ENCODE data around the gene TTC7B. TPM values are rescaled to one million over a fixed set of nuclear protein-coding genes. Genes with fewer than 3 reads are reported as not detected.

The TTC7B gene
- total and polyA plus RNA-seq, 10 of the 15 experiments (the other 5 are each of a cell fraction or from before 2014, with no cell fraction given): under 0.01 to 1.1 (median 0.26) TPM; not detected in 2

DNA sequence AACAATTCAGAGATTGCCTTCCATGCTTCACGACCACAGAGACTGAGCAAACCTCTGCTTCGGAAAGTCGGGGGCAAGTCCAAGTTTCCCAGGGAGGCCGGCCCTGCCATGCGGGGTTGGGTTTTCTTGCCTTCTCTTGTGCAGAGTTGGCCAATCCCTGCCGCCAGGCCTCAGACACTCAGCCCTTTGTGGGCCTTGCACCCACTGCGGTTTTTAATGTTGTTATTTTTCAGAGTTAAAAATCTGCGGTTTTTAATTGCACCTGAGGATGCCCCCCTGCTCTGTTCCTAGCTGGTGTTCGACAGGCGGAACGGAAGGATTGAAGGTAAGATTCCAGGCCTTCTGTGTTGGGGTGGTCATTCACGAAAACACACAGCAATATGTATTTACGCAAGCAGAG lies 310.7 kb downstream of the TTC7B start (continued):
- TF ChIP-seq, protein P1, sequence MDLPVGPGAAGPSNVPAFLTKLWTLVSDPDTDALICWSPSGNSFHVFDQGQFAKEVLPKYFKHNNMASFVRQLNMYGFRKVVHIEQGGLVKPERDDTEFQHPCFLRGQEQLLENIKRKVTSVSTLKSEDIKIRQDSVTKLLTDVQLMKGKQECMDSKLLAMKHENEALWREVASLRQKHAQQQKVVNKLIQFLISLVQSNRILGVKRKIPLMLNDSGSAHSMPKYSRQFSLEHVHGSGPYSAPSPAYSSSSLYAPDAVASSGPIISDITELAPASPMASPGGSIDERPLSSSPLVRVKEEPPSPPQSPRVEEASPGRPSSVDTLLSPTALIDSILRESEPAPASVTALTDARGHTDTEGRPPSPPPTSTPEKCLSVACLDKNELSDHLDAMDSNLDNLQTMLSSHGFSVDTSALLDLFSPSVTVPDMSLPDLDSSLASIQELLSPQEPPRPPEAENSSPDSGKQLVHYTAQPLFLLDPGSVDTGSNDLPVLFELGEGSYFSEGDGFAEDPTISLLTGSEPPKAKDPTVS (IDR thresholded peaks at IDR 0.05; ENCODE audit: low read depth, low read length): no peak
- TF ChIP-seq NR2C2 (IDR thresholded peaks at IDR 0.05; ENCODE audit: borderline replicate concordance, control insufficient read depth, insufficient read length, low read depth): no peak
- TF ChIP-seq CHD4 (IDR thresholded peaks at IDR 0.05): no peak
- TF ChIP-seq HDGF (IDR thresholded peaks at IDR 0.05): no peak
- no peak for TF ChIP-seq ZBED1 (IDR thresholded peaks at IDR 0.05; ENCODE audit: borderline replicate concordance)
- TF ChIP-seq SMAD1 (IDR thresholded peaks at IDR 0.05; ENCODE audit: low read depth, partially characterized antibody): no peak
- TF ChIP-seq RB1 (IDR thresholded peaks at IDR 0.05; ENCODE audit: borderline replicate concordance): no peak
- TF ChIP-seq, protein P2, sequence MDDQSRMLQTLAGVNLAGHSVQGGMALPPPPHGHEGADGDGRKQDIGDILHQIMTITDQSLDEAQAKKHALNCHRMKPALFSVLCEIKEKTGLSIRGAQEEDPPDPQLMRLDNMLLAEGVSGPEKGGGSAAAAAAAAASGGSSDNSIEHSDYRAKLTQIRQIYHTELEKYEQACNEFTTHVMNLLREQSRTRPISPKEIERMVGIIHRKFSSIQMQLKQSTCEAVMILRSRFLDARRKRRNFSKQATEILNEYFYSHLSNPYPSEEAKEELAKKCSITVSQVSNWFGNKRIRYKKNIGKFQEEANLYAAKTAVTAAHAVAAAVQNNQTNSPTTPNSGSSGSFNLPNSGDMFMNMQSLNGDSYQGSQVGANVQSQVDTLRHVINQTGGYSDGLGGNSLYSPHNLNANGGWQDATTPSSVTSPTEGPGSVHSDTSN (IDR thresholded peaks at IDR 0.05; ENCODE audit: insufficient replicate concordance, low read depth, low read length): no peak
- no peak for TF ChIP-seq NR2C1 (IDR thresholded peaks at IDR 0.05)
- TF ChIP-seq GABPA (IDR thresholded peaks at IDR 0.05; ENCODE audit: low read depth): no peak

DNA sequence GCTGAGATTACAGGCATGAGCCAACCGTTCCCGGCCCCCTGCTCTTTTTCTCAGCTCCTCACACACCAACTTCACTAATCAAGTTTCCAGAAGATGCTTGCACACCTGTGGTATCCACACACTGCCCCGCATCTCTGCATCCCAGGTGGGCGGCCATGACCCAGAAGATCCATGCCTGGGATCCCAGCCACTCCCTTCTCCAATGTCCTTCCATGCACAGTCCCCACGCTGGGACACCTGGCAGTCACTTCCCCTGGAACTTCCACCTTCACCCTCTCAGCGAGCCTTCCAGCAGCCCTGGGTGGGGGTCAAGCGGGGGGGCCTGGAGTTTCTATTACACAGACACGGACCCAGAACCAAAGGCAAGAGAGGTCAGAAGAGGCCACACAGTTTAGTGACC lies 311.6 kb downstream of the TTC7B start:
- Histone ChIP-seq H3K9ac (ENCODE audit: control insufficient read depth, insufficient read depth, low read length) (no peak overlapping the region), H3K4me1 (ENCODE audit: control insufficient read depth, insufficient read depth, low read length) (no peaks in the 10 kb centered on the region), H3K4me2 (ENCODE audit: control insufficient read depth, insufficient read depth) (no peak overlapping the region), H2AFZ (ENCODE audit: control insufficient read depth, low read depth, low read length) (no peak overlapping the region), H3K27me3 (replicated peaks in 1 of 2; ENCODE audit: control insufficient read depth in 2 of 2, insufficient read depth in 2 of 2, low read length in 1 of 2) (no peaks in the 10 kb centered on the region; a peak in 2 of 4 replicates), H4K20me1 (ENCODE audit: control insufficient read depth, insufficient read depth) (no peaks in the 10 kb centered on the region), H3K27ac (ENCODE audit: control insufficient read depth, insufficient read depth) (no peak overlapping the region), H3K79me2 (ENCODE audit: control insufficient read depth, insufficient read depth, low read length) (no peaks in the 10 kb centered on the region), H3K4me3 (no peak overlapping the region), H3K36me3 (ENCODE audit: control insufficient read depth in 2 of 2, insufficient read depth in 2 of 2, low read length in 1 of 2) (no peaks in the 10 kb centered on the region), H3K9me3 (replicated peaks; ENCODE audit: control insufficient read depth, insufficient read depth, low read length) (no peaks in the 10 kb centered on the region)
- no peak for FAIRE-seq
- in situ Hi-C loops (cut with MboI) (no loop called here), intact Hi-C loops (cut with micrococcal nuclease; ENCODE audit: unreplicated experiment) (no loop called here)
- no peak for ATAC-seq
- DNase-seq (ENCODE audit: low read depth, low spot score): no peak
- CTCF ChIA-PET: no interaction called here
- RAD21 ChIA-PET (ENCODE audit: unreplicated experiment): no interaction called here
- WGBS (ENCODE audit: insufficient coverage, insufficient replicate concordance, low lambda C conversion rate, missing lambda C conversion rate): 39% methylated on average over 8 of the region's 8 CpGs
- no TSS peak for BruUV-seq (replicated peaks)
- SMC1A ChIA-PET (ENCODE audit: uncharacterized antibody, unreplicated experiment): no interaction called here
- POLR2A ChIA-PET: no interaction called here
- no peak for TF ChIP-seq SMAD1 (IDR thresholded peaks at IDR 0.05; ENCODE audit: low read depth, partially characterized antibody)
- no peak for TF ChIP-seq SUPT20H (IDR thresholded peaks at IDR 0.05; ENCODE audit: borderline replicate concordance, control insufficient read depth, low read depth, low read length)
- no peak for TF ChIP-seq NFYB (IDR thresholded peaks at IDR 0.05; ENCODE audit: insufficient read depth, low read depth, low read length)
- TF ChIP-seq, protein P3, sequence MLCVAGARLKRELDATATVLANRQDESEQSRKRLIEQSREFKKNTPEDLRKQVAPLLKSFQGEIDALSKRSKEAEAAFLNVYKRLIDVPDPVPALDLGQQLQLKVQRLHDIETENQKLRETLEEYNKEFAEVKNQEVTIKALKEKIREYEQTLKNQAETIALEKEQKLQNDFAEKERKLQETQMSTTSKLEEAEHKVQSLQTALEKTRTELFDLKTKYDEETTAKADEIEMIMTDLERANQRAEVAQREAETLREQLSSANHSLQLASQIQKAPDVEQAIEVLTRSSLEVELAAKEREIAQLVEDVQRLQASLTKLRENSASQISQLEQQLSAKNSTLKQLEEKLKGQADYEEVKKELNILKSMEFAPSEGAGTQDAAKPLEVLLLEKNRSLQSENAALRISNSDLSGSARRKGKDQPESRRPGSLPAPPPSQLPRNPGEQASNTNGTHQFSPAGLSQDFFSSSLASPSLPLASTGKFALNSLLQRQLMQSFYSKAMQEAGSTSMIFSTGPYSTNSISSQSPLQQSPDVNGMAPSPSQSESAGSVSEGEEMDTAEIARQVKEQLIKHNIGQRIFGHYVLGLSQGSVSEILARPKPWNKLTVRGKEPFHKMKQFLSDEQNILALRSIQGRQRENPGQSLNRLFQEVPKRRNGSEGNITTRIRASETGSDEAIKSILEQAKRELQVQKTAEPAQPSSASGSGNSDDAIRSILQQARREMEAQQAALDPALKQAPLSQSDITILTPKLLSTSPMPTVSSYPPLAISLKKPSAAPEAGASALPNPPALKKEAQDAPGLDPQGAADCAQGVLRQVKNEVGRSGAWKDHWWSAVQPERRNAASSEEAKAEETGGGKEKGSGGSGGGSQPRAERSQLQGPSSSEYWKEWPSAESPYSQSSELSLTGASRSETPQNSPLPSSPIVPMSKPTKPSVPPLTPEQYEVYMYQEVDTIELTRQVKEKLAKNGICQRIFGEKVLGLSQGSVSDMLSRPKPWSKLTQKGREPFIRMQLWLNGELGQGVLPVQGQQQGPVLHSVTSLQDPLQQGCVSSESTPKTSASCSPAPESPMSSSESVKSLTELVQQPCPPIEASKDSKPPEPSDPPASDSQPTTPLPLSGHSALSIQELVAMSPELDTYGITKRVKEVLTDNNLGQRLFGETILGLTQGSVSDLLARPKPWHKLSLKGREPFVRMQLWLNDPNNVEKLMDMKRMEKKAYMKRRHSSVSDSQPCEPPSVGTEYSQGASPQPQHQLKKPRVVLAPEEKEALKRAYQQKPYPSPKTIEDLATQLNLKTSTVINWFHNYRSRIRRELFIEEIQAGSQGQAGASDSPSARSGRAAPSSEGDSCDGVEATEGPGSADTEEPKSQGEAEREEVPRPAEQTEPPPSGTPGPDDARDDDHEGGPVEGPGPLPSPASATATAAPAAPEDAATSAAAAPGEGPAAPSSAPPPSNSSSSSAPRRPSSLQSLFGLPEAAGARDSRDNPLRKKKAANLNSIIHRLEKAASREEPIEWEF (IDR thresholded peaks at IDR 0.05; ENCODE audit: insufficient replicate concordance, low read depth, low read length): no peak
- TF ChIP-seq RBBP5 (conservative IDR thresholded peaks at IDR 0.05): no peak
- no peak for TF ChIP-seq SMC3 (IDR thresholded peaks at IDR 0.05; ENCODE audit: borderline replicate concordance, low read length)
- no peak for TF ChIP-seq CHD1 (IDR thresholded peaks at IDR 0.05; ENCODE audit: low read depth, low read length)
- TF ChIP-seq POLR2AphosphoS2 (IDR thresholded peaks at IDR 0.05; ENCODE audit: low read depth, low read length): no peak
